Occipital lobe (tissue), 2 donors: Measurements from ENCODE around the gene HSD3B2. TPM values are rescaled to one million over a fixed set of nuclear protein-coding genes. Genes with fewer than 3 reads are reported as not detected.

Experiments
- DNase-seq: peaks from one replicate; lab custom pipeline; 2025; lab: John Stamatoyannopoulos, UW
- total RNA-seq: library from RNA; depleted of rRNA; stranded (reverse); fragments of >200 nt; gene quantifications from one replicate; pipeline ENCODE4 v1.2.3, GENCODE V29; 2014

Gene HSD3B2
- total RNA-seq, 1 donor from 2014 or later = not detected

DNA sequence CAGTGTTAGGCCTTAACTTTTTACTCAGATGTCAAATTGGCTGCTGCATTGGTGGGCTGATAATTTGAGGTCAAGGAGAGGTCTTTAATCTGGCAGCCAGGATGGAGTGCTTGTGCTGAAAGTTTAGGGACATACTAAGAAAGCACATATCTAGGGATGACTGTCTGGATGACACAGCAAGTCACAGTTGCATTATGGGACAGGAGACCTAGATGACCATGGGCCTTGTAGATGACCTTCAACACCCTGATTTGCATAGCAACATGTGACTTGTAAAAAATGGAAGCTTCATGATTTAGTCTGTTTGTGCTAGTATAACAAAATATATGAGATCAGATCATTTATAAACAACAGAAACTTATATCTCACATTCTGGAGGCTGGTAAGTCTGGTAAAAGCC, 18.0 kb upstream of the HSD3B2 start:
- no peak for DNase-seq

GRCh38 chr1:119397986-119398385, 17.0 kb upstream of the HSD3B2 start:
- DNase-seq = no peak

DNA sequence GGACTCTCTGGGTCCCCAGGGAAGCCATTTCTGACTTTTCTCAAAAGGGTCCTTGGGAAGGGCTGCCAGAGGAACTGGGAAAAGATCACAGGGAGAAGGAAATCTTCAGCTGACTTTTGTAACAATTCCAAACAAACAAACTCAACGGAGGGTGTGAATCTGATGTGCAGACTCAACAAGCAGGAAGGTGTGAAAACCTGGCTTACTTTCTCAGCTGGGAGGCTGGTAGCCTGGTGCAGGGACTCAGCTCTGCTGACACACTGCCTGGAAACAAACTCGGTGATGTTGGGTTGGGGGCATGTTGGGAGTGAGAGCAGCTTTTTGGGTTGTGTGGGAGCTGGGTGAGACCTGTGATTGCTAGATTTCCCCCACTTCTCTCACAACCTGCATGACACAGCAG, 10.2 kb upstream of the HSD3B2 start:
- DNase-seq = no peak

GRCh38 chr1:119409731-119410130, 5.2 kb upstream of the HSD3B2 start:
- DNase-seq = no peak

DNA sequence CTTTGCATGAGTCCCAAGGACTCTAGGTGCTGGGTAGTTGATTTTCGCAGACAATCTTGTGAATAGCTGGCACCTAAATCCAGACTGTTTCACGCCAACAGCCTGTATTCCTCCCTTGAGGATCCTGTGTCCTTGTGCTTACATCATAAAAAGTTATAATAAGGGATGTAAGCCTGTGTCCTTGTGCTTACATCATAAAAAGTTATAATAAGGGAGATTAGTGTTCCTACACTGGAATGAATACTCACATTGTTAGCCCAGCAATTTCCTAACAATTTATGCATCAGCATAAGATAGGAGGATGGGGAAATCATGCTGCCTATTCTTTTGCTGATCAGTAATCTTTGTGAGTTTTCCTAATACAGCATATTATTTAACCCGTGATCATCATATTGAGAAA, 4.0 kb upstream of the HSD3B2 start:
- no peak for DNase-seq

DNA sequence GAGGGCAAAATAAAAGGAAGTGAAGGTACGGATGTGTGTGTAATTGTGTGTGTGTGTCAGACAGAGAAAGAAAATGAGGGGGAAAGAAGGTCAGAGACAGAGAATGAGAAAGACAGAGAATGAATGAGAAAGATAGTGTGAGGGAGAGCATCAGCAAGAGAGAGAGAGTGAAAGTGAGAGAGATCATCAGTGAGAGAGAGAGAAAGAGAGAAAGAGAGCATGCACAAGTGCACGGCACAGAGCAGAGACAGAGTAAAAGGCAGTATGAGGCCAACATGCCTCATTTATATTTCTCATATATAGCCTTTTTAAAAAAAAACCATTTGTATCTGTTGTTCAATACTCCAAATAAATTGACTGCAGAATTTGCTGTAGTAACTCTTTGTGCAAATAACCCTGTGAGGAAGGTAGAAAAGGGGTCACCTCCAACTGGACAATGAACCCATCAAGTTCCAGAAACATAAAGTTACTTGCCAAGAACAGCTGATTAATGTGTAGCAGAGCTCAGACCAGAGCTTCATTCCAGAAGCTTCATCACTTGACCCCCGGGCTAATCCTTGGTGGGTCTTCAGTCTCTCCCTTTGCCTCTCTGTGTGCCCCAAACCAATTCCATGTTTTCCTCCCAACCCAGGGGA, 1.2 kb downstream of the HSD3B2 start:
- DNase-seq = no peak

DNA sequence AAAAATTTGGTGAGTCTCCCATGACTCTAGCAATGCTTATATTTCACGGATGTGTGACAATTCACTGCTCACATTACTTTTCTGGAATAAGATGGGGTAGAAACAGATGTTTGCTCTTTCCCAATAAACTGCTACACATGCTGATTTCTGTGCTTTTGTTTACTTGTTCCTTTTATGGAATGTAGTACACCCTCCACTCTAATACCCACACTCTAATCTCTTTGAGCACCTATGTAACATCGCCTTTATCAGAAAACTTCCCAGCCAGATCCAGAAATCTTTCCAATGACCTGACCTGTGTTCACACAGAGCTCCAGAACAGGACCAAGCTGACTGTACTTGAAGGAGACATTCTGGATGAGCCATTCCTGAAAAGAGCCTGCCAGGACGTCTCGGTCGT, 4.2 kb downstream of the HSD3B2 start:
- no peak for DNase-seq

- DNase-seq = no peak
Measured at GRCh38 chr1:119420638-119421037, 5.7 kb downstream of the HSD3B2 start.

GRCh38 chr1:119422631-119423030, 7.7 kb downstream of the HSD3B2 start:
- DNase-seq = no peak

DNA sequence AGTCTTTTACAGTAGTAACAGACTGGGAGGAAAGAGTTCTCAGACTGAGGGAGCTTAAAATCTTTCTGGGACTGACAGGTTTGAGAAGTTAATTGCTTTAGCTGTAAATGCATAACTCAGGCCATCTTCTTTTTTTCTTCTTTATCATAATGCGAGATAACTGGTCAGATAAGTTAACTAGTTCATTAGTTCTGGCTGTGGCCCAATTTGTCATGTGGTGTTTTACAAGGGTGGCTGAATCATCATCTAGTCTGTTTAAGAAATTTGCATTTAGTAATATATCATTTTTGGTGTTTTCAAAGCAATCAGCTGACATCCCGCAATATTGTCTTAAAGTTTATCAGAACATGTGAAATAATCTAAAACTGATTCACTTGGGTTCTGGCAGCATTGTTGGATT, 14.0 kb downstream of the HSD3B2 start:
- no peak for DNase-seq

- DNase-seq = no peak
Measured at GRCh38 chr1:119429687-119430086, 14.7 kb downstream of the HSD3B2 start.

GRCh38 chr1:119430486-119430885, 15.5 kb downstream of the HSD3B2 start:
- no peak for DNase-seq

GRCh38 chr1:119431836-119432235, 16.9 kb downstream of the HSD3B2 start:
- DNase-seq = no peak

GRCh38 chr1:119435052-119435451, 20.1 kb downstream of the HSD3B2 start:
- no peak for DNase-seq

GRCh38 chr1:119438761-119439160, 23.8 kb downstream of the HSD3B2 start:
- DNase-seq = no peak

DNA sequence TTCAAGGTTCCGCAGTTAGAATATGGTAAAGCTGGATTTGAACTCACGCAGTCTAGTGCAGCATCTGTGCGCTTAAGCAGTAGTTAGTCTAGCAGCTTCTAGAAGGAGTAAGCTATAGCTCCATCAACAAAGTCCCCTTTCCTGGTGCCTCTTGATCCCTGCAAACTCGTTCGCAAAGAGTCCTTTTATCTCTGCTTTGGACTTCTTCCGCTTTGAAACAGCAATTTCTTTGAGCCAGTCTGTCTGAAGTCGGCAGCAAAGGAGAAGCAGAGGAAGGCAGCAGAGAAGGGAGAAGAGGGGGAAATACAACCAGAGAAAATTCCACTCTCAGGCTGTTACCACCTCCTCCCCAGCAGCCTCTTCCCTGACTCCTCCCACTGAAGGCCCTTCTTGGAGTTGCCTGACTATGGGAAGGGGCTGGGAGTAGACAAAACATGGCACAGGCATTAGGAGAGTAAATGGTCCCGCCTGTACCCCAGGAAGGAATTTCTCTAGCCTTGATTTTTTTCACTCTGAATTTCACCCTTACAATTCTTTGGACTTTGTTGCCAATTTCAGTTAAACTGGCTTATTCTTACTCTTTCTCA, 25.9 kb downstream of the HSD3B2 start:
- no peak for DNase-seq

GRCh38 chr1:119442756-119443155, 27.8 kb downstream of the HSD3B2 start:
- DNase-seq = no peak

DNA sequence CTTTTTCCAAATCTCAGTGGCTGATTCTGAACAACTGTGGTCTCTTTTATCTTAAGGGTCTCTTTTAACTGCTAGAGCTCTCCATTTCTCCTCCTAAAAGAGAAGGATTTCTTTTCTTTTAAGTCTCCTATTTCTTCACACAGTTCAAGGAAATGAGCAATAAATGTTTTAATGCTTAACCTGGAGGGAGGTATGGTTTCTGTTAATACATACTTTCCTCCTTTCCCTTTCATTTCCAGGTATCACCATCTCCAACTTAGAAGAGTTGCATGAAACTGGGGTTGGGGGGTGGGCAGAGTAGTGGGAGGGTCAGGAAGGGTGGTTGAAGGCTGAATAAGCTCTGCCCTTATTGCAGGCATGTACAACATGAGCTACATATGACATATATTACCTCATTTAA, 31.4 kb downstream of the HSD3B2 start:
- DNase-seq = no peak

DNA sequence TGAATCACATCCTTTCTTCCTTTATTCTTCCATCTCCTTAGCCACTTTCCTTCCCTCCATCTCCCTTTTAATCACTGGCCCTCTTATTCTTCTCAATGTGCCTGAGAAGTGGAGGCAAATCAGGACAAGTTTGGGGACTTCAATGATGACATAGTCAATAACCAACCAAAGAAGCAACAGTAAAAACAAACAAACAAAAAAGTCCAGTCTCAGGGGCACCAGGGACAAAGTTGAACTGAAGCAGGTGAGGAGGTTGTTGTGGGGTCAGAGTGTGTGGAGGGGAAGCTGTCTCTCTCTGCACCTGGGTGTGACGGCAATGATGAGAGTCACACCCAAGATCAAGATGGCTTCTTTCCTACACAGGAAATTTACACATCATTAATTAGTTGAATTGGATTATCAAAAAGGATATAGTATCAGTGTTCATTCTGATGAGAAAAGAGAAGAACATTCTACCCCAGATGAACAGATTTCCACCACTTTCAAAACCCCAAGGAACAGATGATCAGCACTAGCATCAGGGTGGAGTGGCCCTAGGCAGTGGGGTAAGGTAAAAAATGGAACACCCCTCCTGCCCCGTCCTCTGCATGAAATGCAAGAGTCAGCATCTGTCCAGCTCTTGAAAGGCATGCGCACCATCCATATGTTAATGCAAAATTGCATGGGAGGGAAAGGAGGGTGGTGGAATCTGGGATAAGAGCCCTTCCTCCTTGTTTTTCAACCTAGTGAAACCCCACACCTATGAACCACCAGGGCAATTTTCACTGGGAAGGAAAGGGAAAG, 32.6 kb downstream of the HSD3B2 start:
- DNase-seq = no peak

DNA sequence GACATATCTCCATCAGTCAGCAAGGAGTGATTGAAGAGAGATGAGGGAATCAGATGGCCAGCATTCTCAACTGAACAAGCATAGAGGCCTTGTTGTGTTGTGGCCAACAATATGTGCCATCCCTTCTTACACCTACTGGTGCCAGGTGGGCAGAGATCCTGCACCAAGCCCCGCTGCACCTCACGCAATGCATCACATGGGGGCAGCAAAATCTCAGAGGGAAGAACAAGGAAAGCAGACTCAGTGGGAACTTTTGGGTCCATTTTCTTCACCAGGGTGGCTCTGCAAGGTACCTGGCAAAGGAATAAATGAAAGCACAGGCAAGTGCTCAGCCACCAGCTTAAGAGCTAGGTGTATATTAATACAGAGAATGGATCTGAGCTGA, 33.2 kb downstream of the HSD3B2 start:
- DNase-seq = no peak

DNA sequence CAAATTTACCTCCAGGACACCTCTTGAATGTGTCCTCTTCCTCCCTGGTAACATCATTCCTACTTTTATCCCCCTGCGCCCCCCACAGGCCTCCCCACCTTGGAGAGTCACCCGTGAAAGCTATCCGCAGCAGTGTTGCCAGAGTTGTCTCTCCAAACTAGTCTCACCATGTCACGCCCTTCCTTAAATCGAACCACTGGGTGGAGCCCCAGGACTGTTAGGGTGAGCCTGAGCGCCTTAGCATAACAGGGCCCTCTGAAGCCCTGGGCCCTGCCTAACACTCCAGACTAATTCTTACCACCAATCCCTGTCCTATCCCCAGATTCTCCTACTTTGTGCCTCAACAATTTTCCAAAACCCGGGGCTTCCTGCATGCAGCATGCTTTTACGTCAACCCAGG, 35.0 kb downstream of the HSD3B2 start:
- no peak for DNase-seq

GRCh38 chr1:119451158-119451557, 36.2 kb downstream of the HSD3B2 start:
- DNase-seq = no peak

DNA sequence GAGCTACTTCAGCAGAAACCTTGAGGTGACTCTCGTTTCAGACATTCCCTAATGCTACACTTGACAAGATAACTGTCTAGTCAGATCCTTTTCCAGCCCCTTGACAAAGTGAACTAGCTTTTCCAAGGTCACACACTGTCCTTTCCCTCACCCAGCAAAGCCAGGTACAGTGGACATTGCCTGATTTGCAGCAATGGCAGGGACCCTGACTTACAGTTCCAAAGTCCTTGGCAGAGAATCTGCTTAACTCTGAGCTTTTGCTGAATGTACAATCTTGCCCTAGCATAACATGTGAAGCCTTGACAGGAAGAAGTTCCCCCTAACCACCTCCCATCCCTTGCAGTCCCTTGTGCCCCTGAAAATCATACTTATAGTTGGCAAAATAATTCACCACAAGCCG, 37.1 kb downstream of the HSD3B2 start:
- no peak for DNase-seq
